GM18951 (cell line): ENCODE measurements around the gene FRMD4B.
"Not testable (repeated sequence)": the region's sequence is repeated elsewhere in the genome, so short reads cannot be mapped to it uniquely, and the experiment has no call there.

Experiments
- POLR2A ChIP-seq: IDR thresholded peaks from 4 replicates; pipeline ENCODE4 v1.6.1; 2011; ENCODE audit warnings: mild to moderate bottlenecking; ENCODE audit not compliant: insufficient read length, insufficient read depth; ENCODE audit errors: extremely low read depth
- in situ Hi-C: fragments of 300-500 bp; cut with MboI; formaldehyde crosslinking; loops from one replicate; pipeline ENCODE4 v1.12.0; 2022; ENCODE audit warnings: low sequenced_read_pairs, mixed read lengths, inconsistent platforms; ENCODE audit not compliant: unreplicated experiment

FRMD4B gene

DNA sequence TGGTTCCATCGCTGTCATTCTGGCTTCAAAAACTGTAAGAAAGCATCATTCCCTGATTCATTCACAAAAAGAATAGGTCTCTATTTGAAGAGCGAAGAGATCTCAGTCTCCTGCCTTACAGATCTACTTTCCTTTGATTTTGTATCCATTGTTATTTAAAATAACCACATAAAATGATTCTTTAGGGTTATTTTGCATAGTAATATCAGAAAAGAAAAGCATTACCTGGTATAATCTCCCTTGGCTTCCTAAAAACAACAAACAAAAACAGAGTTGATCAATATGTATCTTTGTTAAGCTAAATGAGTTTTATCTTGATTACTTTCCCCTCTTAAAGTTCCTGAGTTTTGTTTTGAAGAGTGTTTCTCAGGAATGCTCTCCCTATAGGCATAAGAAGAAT, 136.9 kb downstream of the FRMD4B start:
- in situ Hi-C loops = no loop called here
- no peak for TF ChIP-seq POLR2A

DNA sequence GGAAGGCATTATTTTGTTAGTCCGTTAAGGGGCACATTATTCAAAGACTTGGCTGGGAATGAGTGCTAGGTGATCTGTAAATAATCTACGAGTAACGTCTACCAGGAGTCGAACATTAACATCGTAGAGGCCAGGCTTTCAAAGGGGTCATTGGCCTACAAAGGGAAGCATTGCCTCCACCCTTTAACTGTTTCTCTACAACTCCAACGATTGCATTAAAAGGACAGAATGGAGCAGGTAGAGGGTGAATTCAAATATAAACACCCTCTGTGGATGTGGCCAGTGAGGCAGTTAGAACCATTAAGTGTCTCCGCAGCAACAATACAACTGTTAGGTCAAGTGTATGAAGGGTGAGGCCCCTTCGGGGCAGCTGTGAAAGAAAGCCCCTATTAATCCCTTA, 137.5 kb downstream of the FRMD4B start:
- TF ChIP-seq POLR2A = no peak
- in situ Hi-C loops = no loop called here

GRCh38 chr3:69246612-69247011, 139.3 kb downstream of the FRMD4B start:
- TF ChIP-seq POLR2A = no peak
- in situ Hi-C loops = no loop called here

- TF ChIP-seq POLR2A = no peak
- in situ Hi-C loops = no loop called here
These were observed 141.8 kb downstream of the FRMD4B start for GRCh38 chr3:69244039-69244438.

DNA sequence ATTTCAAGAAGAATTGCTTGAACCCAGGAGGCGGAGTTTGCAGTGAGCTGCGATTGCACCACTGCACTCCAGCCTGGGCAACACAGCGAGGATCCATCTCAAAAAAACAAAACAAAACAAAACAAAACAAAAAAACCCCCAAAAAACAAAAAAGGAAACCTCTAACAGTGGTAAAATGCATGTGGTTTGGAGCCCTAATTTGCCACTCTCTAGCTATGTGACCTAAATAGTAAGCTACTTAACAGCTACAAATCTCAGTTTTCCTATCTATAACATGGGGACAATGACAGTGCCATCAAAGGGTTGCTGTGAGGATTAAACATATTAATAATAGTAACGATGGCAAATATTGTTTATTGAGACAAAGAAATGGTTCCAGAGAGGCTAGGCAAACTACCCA, 144.1 kb downstream of the FRMD4B start:
- in situ Hi-C loops = no loop called here
- TF ChIP-seq POLR2A = no peak

- in situ Hi-C loops = no loop called here
- TF ChIP-seq POLR2A = no peak
These were observed 145.0 kb downstream of the FRMD4B start for GRCh38 chr3:69240651-69241568.

DNA sequence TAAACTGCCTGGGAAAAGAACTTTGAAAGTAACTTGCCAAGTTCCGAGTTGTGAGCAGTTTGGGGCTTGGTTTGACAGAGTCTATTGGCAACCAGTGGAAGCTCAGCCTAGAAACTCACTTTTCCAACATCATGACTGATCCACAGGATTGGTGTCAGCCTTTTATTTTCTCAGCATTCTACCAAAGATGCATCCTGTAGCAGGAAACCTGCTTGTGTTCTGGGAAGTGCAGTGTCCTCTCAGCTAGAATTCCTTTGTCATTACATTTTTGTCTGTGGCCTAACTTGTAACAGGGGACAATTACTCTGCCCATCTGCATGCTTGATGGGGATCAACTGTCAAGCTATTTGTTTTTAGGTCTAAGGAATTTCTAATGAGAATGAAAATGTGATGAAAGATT, 146.8 kb downstream of the FRMD4B start:
- no peak for TF ChIP-seq POLR2A
- in situ Hi-C loops = no loop called here

GRCh38 chr3:69236812-69237707, 148.8 kb downstream of the FRMD4B start:
- in situ Hi-C loops = no loop called here
- TF ChIP-seq POLR2A = no peak

DNA sequence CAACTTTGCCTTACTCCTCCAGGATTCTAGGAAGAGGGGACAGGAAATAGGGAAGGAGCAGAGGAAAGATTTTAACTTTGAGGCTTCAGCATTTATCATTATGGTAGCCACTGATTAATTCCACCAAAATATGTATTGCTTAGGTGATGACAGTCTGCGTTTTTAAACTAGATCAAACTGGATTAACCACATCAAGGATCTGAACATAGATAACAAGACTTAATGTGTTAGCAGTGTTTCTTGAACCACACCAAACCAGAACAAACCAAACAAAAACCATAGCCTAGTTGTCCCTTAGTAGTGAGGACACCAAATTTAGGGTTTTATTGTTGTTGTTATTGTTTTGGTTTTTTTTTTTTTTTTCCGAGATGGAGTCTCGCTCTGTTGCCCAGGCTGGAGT, 150.0 kb downstream of the FRMD4B start:
- in situ Hi-C loops = no loop called here
- no peak for TF ChIP-seq POLR2A

GRCh38 chr3:69235227-69235626, 150.7 kb downstream of the FRMD4B start:
- in situ Hi-C loops = not testable (repeated sequence)

DNA sequence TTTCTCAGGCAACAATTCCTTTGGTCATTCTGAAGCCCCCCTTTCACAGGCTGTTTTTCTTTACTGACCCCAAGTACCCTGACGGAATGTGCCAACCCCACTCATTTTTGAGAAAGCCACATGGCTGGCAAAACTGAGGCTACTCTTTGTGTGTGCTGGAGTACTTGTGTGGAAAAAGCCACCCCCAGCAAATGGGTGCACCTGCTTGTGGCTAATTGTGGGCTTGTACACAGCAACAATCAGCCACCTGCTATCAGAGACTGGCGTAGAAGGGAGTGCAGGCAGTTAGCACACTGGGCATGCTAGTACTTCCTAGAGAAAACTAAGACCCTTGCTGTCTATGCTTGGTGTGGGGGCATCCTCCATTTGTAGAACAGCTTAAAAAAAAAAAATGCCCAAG, 153.4 kb downstream of the FRMD4B start:
- in situ Hi-C loops = no loop called here
- TF ChIP-seq POLR2A = no peak

- in situ Hi-C loops = no loop called here
- TF ChIP-seq POLR2A = no peak
These were observed 153.9 kb downstream of the FRMD4B start for GRCh38 chr3:69231929-69232440.

- TF ChIP-seq POLR2A = no peak
- in situ Hi-C loops = no loop called here
These were observed 159.8 kb downstream of the FRMD4B start for GRCh38 chr3:69226071-69226470.
